CMK (cell line): ENCODE data around the gene POLG2.
"Not testable (repeated sequence)": the region's sequence is repeated elsewhere in the genome, so short reads cannot be mapped to it uniquely, and the experiment has no call there.

Source experiments
- DNase-seq: peaks from one replicate; pipeline ENCODE4 v3.0.0-alpha.2; 2010; ENCODE audit warnings: low read depth

The POLG2 gene

DNA sequence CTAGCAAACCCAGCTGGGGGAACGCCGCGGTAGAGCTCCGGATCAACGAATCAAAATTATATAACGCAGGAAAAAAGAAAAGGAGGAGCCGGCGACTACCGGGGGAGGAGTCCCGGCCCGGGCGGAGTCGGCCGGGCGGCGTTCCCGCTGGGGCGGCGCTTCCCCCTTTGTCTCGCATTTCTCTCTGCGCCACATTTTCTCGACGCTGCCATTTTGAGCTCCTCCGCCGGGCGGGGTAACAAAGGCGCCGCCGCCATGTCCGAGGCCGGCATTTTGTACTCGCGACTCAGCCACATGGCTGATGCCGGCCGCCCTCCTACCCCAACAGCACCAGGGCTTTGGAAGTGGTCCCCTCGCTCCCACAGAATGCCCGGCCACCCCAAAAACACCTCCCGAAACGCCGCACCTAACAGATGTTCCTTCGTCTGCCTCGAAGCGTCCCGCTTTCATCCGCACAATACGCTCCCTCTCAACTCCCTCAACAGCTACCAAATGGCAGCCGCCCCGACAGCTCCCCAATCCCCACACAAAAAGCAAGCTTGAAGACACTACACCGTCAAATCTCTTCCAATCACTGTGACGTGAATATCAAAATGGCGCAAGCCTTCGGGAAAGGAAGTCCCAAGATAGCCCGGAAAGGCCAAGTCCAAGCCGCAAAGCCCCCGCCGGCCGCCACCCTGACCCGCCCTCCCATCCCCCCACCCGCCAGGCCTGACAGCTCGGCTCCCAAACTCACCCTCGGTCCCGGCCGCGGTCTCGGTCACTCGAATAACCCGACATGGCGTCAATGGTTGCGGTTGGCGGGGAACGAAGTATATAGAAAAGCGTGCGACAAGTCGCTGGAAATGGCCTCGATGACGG, 8.7 kb upstream of the POLG2 start:
- no peak for DNase-seq

DNA sequence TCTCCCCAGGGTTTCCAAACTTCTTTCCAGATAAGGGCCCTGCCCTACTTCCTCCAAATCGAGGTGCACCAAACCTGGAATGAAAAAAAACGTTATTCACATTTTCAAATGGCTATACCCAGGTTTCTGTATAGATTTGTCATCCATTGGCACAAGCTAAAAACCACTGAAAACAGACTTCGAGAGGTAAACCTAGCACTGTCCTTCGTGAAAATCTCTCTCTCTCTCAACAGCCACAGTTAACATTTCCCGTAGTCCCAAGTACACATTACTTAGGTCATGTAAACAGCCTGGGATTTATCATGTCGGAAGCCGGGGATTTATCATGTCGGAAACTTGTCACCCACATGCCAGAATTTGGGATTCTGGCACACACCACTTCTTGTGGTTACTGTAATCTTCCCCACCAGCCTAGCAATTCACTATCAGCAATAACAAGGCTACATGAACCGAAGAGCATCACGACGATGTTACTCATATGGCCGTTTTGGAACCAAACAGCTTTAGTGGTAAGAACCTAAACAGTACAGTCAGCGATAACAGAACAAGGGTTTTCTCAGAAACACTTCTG, 8.0 kb upstream of the POLG2 start:
- DNase-seq: no peak

DNA sequence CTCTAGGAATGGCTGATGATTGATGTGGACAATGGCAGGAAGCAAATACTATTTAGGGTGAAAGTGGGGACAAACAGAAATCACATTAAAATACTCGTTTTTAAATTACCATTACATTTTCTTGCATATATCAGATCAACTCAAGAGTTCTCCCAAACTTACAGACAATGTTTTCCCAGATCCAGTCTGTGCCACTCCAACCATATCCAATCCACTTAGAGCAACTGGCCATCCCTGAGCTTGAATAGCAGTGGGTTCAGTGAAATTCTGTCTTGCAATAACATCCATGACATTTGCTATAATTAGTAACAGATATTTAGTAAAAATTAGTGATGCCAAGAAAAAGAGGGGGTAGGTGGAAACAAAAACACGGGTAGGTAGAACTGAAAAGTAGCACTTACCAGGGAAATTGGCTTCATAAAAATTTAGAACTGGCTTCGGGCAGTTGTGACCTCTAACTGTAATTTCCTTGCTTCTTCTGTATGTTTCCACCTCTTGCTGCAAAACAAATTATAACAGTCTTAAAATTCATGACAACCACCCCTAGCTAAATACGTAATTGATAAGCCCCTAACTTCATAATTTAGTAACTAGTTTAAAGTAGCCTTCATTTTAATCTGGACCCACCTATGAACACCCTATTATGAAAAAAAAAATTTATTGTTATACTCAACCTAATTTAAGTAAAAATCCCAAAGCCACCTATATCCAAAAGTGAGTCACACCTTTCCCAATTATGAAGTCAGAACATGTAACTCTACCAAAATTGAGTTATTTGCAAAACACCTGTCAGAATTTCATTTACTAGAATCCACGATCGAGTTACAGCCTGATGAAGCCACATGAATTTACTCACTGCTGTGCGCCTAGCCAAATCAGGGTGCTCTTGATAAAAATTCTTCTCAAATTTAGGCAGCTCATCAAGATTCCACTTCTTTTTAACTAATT, 7.2 kb upstream of the POLG2 start:
- no peak for DNase-seq

DNA sequence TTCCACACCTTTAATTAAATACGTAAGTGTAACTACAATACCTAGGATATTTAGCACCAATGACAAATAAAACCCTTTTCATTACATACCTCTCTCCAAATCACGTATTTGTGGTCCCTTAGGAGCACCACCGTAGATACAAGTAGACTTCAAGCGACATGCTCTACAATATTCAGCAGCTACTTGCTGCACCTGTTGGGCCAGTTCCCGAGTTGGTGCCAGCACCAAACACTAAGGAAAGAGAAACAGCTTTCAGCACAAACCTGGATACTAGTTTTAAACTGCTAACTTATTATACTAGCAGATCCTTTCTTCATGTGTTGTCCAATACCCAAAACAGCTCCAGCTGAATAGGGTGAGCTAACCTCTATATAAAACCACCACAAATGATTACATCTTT, 6.5 kb upstream of the POLG2 start:
- no peak for DNase-seq

DNA sequence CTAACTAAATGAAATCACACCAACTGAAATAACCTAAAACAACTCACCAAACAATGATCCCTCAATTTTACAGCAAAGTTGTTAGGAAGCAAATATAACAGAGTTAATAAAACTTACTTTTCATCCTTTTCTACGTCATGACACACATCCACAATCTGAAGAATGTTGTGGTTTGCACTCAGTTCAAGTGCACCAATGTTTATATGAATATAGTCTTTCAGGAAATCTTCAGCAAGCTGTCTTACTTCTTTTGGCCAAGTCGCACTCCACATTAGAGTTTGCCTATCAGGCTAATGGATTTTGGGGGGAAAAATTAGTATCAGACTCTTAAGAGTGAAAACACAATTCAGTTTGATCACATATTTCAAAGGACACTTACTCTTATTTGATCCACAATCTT, 6.0 kb upstream of the POLG2 start:
- DNase-seq: no peak

DNA sequence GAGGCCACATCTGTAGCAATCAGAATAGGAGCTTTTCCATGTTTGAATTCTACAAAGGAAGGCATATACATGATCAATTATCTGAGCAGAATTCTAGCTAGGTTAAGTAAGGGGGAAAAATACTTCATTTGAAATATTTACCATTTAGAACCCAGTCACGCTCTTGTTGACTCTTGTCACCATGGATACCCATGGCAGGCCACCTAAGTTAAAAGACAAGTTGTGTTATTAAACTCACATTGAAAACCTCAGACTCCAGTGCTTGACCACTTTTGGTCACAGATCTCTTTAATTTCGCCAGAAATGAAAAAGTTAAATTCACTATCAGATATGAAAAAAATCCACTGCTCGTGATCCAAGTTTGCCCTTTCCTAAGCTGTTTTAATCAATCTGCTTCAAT, 5.2 kb upstream of the POLG2 start:
- DNase-seq: no peak

DNA sequence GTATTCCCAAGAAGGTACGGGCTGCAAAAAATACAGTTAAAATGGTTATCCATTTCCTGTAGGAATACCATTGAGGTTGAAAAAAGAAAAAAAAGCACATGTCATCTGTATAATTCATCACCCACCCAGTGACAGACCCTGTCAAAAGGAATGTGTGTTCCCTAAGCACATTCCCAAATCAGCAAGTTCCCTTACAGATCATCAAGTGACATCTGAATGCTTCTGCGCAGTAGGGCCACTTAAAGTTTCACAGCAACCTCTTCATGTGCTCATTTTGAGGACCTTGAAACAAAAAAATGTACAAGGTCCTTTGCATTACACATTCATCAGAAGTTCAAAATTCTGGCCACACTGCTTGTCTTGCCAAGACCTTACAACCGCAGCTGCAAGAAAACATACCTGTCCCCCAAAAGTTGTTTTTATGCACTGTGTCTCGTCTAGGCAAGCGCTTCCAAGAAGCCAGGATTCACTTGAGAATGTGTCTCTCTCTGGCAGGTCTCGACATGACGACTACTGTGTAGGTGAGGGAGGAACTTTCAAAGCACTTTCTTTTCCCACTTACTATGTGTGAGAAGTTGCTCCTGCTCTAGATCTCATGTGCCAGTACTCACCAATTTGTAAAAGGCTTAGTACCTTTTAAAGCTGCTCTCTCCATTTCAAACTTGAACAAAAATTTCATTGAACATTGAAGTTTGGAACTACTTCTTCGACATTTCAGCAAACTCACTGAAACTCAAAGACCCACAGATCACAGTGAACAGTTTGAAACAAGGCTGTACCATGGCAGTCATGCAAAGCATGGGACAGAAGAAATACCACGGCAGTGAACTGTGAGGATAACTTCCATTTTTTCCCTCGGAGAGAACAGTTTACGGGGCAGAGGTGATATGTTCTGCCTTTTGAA, 4.3 kb upstream of the POLG2 start:
- DNase-seq: no peak

DNA sequence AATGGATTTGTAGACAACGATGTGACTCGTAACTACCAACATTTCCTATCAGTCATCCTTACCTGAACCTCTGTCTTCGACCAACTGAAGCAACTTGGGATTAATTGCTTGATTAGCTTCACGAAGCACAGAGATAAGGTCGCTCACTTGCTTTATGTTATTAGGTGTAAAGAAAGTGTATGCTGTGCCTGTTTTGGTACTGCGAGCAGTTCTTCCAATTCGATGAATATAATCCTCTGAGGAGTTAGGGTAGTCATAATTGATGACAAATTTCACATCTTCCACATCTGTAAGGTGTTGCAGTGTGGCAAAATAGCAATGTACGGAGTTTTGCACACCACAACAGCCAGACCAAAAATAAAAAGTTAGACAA, 3.6 kb upstream of the POLG2 start:
- no peak for DNase-seq

DNA sequence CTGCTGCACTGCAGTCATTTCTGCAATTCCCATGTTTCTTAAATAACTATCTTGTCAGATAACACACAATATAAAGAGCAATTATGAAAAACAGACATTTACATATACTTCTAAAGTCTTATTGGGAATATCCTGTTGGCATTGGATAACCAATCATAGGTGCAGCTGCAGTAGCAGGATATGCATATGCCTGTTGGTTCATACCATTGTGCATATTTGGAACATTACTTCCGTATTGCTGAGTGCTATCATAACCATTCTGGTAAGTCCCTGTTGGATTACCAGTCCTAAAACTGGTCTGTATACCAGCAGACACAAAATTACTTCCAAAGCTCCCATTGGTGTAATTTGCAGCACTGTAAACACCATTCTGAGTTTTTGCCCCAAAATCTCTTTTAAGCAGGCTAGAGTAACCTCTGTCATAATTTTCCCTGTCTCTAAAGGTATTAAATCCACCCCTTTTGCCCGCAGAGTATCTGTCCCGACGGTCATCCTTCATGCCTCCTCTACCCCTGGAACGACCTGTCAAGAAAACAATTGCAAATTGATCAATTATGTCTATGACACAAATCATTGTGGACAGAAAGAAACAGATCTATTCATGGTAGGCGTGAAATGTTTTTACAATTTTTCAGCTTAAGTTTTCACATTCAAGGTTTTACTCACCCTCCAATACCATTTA, 3.1 kb upstream of the POLG2 start:
- no peak for DNase-seq

DNA sequence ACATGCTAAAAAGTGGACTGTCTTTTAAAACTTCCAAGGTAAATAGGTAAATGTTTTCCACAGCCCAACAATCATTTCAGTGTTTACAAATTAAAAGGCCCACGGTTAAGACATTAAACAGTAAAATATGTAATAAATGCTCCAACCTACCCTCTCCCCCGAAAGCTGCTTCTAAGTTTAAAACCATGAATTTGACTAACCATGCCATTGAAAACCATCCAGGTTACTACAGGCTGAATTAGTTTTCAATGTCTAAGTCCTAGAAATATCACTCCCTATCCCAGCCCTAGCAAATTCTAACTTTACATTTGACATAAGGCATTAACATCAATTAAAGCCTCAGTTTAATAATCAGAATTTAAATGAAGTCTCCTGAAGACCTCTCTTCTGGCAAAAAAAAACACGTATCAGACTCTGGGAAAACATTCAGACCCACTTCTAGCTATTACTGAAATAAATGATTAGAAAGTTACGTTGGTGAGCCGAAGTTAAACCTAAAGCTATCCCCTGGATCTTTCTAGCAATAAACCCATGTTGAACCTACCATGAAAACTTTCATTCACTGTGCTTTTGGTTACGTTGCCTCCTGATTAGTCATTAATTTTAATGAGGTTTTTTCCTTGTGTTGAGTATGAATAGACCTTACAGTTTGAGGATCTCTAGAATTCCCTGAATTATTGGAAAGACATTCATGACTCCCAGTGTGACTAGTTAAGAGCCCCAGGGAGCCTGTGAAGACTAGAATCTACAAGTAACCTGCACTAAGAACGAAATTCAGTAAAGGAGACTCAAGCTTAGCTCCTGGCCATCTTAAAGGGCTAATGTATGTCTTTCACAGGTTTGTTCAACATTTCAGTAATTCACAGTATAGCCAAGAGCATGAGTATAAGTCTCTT, 1.7 kb upstream of the POLG2 start:
- DNase-seq: no peak

DNA sequence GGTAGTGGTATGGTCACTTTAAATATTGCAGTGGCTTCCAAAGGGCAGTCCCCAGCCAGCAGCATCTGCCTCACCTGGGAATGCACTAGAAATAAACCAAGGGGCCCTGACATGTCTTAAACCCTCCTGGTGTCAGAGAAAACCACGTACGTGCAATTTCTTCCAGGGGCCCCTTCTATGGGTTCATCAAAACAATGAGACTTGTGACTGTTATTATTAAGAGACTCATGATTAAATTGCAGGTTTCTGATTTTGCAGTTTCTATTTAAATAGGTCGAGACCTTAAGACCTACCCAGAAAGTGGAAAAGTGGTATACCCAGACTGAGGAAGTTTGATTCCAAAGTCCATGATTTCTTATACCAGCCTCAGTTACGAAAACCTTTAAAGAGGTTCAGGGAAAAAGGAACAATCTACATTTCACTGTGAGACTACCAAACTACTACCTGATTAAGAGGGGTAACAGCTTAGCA, 746 bp upstream of the POLG2 start:
- DNase-seq: no peak

DNA sequence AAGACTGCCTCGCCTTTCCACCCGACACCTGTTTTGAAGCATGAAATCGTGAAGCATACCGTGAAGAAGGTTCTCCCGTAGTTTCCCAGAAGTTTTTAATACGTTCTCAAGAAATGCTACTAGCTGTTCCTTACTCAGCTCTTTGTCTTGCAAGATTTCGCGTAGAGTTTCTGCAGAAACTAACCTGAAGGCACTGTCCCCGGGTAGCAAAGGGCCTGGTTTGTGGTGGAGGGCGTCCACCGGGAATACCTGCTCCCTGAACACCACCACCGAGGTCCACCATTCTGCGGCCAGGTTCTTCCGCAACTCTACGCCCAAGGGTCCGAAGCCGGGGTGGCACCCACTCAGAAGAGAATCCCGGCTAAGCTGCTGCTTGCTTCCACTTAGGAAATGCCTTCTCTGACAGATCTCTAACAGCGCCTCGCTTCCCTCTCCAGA, 487 bp downstream of the POLG2 start:
- no peak for DNase-seq

DNA sequence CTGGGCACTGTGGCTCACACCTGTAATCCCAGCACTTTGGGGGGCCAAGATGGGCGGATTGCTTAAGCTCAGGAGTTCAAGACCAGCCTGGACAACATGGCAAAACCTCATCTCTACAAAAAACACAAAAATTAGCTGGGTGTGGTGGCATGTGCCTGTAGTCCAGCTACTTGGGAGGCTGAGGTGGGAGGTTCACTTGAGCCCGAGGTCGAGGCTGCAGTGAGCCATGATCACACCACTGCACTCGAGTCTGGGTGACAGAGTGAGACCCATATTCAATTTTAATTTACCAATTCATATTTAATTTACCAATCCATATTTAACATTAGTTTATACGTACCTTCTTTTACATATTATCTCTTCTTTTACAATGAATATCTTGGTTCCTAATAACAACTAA, 1.6 kb downstream of the POLG2 start:
- not testable (repeated sequence) for DNase-seq

DNA sequence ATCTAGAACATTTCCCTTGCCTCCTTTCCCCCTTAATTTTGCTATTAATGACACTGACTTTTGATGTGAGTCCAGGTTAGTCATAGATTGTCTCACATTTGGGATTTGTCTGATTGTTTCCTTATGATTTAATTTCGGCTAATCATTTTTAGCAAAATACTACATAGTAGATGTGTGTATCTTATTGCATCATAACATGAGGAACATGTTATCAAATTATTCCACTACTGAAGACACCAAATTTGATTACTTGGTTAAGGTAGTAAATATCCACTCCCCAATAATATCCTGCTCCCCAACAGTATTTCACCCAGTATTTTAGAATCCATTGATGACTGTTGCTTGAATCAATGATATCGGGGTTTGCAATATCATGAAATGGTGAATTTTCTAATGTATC, 2.7 kb downstream of the POLG2 start:
- no peak for DNase-seq

DNA sequence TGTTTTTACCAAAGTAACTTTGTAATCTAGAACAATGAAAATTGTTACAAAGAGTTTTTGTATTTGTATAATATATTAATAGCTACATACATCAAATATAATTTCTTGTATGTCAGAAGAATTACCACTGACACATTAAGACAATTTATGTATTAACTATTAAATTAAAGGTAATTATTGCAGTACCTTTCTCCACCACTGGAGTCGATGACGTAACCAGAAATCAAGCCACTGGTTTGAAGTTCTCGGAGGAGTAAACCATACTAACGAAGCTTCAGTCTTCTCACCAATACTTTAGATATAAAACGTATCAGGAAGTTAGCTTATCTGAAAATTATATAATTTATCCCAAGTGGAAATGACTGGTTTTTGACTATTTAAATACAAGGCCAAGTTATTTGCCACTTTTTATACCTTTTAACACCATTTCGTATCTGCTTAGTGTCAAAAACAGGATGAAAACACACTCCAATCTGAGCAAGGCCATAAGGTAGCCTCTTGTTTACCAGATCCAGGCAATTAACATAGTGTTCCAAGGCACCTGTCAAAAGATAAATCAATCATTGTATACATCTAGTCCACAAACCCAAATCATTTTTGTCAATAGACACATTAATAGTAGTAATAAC, 4.3 kb downstream of the POLG2 start:
- DNase-seq: no peak

DNA sequence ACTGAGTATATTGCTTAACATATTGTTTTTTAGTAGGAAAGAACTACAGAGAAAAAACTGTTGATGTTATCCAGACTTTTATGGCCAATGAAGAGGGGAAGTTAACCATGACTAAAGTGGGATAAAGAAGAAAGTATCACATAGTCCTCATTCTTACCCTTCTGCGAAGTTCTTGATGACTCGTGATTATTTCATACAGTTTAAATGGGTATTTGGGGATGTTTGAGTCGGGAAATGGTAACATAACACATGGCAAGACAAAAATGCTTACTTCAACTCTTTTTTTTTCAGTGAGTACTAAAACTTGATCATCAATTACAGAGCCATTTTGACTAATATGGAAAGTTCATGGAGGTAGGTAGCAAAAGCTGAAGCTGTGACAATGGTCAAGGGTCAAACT, 4.9 kb downstream of the POLG2 start:
- DNase-seq: no peak

DNA sequence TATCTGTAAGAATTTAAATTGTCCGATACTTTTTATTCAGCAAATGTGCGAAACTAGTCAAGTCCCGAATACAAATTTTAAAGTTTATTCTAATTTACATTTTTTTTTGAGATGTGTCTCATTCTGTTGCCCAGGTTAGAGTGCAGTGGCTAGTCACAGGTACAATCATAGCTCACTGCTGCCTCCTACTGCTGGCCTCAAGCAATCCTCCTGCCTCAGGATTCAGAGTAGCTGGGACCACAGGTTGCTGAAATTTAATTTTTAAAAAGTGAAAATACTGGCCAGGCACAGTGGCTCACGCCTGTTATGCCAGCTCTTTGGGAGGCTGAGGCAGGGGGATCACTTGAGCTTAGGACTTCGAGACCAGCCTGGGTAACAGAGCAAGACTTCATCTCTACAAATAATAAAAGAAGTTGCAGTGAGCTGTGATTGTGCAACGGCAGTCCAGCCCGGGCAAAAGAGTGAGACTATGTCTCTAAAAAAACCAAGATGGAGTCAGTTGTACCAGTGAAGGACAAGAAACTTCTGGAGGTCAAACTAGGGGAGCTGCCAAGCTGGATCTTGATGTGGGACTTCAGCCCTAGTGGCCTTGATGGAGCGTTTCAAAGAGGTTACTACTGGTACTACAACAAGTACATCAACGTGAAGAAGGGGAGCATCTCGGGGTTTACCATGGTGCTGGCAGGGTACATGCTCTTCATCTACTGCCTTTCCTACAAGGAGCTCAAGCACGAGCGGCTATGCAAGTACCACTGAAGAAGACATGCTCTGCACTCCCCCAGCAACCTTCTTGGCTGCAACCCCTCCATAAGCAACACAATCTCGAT, 5.6 kb downstream of the POLG2 start:
- no peak for DNase-seq

DNA sequence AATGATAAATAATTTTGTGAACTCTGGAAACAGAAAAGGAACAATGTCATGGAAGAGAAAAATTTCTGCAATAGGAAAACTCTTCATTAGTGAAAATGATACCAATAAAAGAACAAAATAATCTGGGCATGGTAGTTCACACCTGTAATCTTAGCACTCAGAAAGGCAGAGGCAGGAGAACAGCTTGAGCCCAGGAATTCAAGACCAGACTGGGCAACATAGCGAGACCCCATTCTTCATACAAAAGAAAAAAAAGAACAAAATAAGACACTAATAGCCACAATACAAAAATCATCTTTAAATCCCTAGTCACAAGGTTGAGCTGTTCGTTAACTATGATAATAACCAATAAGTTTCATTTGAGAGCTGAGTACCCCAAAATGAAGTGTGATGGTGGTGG, 8.6 kb downstream of the POLG2 start:
- no peak for DNase-seq

DNA sequence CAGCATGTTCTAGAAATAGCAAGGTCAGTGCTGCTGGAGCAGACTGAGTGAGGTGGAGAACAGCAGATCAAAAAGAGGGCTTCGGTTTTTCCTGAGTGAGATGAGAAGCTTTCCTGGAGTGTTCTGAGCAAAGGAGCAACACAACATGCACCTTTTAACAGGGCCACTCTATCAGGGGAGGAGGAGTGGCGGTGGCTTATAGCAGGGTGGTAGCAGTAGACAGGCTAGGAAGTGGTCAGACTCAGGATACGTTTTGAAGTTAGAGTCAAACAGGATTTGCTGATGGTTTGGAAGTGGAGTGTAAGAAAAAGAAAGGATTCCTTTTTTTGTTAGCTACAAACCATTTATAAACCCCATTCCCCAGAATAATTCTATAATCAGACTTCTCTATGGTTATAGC, 12.5 kb downstream of the POLG2 start:
- DNase-seq: no peak
